HEK293 (cell line): Measurements from ENCODE around the gene PHRF1.

Experiments used
- CTCF ChIA-PET: fragments of 350-600 bp; formaldehyde crosslinking; extraction: SDS; loops from one replicate; lab custom pipeline; 2021; ENCODE audit warnings: antibody characterized with exemption; lab: Yijun Ruan, JAX
- POLR2A ChIA-PET: fragments of 300-600 bp; formaldehyde crosslinking; extraction: SDS; loops from one replicate; lab custom pipeline; 2020; ENCODE audit warnings: antibody characterized with exemption, inconsistent platforms; lab: Yijun Ruan, JAX
- H3K27ac ChIP-seq: fragments of 200-500 bp; sonication (Bioruptor generic); 2 replicates; pipeline ENCODE4 v1.5.1; 2014; ENCODE audit warnings: low read depth, low read length, control low read depth, inconsistent platforms; ENCODE audit errors: extremely low read depth
- H3K36me3 ChIP-seq, 2 experiments: fragments of 200-500 bp in 1 of 2; sonication (Bioruptor generic) in 1 of 2; 1 replicate in 1 of 2; 2 replicates in 1 of 2; pipeline ENCODE4 v1.5.1; 2014 to 2017; ENCODE audit warnings: inconsistent platforms in 2 of 2, low read length in 2 of 2; ENCODE audit not compliant: control insufficient read depth in 2 of 2, insufficient read depth in 1 of 2
- H3K4me1 ChIP-seq: fragments of 200-500 bp; sonication (Bioruptor generic); 2 replicates; pipeline ENCODE4 v1.5.1; 2014; ENCODE audit warnings: mild to moderate bottlenecking, low read length, inconsistent platforms; ENCODE audit not compliant: control insufficient read depth, insufficient read depth
- H3K4me3 ChIP-seq: 2 replicates; pipeline ENCODE4 v1.5.1; 2011; ENCODE audit warnings: low read depth, mild to moderate bottlenecking, control low read depth, low read length, moderate library complexity
- H3K9me3 ChIP-seq: fragments of 200-500 bp; sonication (Bioruptor generic); 2 replicates; pipeline ENCODE4 v1.5.1; 2014; ENCODE audit warnings: low read depth, low read length, inconsistent platforms; ENCODE audit not compliant: control insufficient read depth, insufficient read depth
- GLI4 ChIP-seq: fragments of 450-650 bp; formaldehyde crosslinking; IDR thresholded peaks from 2 replicates; pipeline ENCODE4 v1.5.1; 2016; ENCODE audit warnings: missing biosample characterization, missing genetic modification characterization
- TCF7L2 ChIP-seq: IDR thresholded peaks from 2 replicates; pipeline ENCODE4 v1.6.1; 2011; ENCODE audit warnings: low read depth, mild to moderate bottlenecking, inconsistent platforms, low read length, moderate library complexity, borderline replicate concordance
- ZFP41 ChIP-seq: fragments of 450-650 bp; formaldehyde crosslinking; IDR thresholded peaks from 2 replicates; pipeline ENCODE4 v1.5.1; 2016; ENCODE audit warnings: missing biosample characterization, missing genetic modification characterization, borderline replicate concordance
- ZNF157 ChIP-seq: fragments of 450-650 bp; formaldehyde crosslinking; IDR thresholded peaks from 2 replicates; pipeline ENCODE4 v1.5.1; 2016; ENCODE audit warnings: missing biosample characterization, missing genetic modification characterization
- ZNF23 ChIP-seq: fragments of 450-650 bp; formaldehyde crosslinking; IDR thresholded peaks from 2 replicates; pipeline ENCODE4 v1.5.1; 2016; ENCODE audit warnings: missing biosample characterization, missing genetic modification characterization, borderline replicate concordance
- ZNF366 ChIP-seq: fragments of 450-650 bp; formaldehyde crosslinking; conservative IDR thresholded peaks from 2 replicates; pipeline ENCODE4 v1.5.1; 2016; ENCODE audit warnings: missing biosample characterization, missing genetic modification characterization
- ZNF510 ChIP-seq: fragments of 450-650 bp; formaldehyde crosslinking; IDR thresholded peaks from 2 replicates; pipeline ENCODE4 v1.5.1; 2018; ENCODE audit warnings: mild to moderate bottlenecking, missing genetic modification characterization, missing biosample characterization; ENCODE audit not compliant: insufficient replicate concordance
- ZNF596 ChIP-seq: fragments of 450-650 bp; IDR thresholded peaks from 2 replicates; pipeline ENCODE4 v1.5.0; 2018; ENCODE audit warnings: missing biosample characterization, mild to moderate bottlenecking, missing genetic modification characterization, moderate library complexity
- ZXDB ChIP-seq: fragments of 450-650 bp; formaldehyde crosslinking; IDR thresholded peaks from 2 replicates; pipeline ENCODE4 v1.5.1; 2016; ENCODE audit warnings: missing biosample characterization, missing genetic modification characterization
- TF ChIP-seq, protein P1 (sequence below): fragments of 450-650 bp; formaldehyde crosslinking; IDR thresholded peaks from 2 replicates; pipeline ENCODE4 v1.5.1; 2017; ENCODE audit warnings: missing biosample characterization, missing genetic modification characterization
- TF ChIP-seq, protein P2 (sequence below): fragments of 450-650 bp; IDR thresholded peaks from 2 replicates; pipeline ENCODE4 v1.5.1; 2018; ENCODE audit warnings: missing biosample characterization, missing genetic modification characterization

The PHRF1 gene

DNA sequence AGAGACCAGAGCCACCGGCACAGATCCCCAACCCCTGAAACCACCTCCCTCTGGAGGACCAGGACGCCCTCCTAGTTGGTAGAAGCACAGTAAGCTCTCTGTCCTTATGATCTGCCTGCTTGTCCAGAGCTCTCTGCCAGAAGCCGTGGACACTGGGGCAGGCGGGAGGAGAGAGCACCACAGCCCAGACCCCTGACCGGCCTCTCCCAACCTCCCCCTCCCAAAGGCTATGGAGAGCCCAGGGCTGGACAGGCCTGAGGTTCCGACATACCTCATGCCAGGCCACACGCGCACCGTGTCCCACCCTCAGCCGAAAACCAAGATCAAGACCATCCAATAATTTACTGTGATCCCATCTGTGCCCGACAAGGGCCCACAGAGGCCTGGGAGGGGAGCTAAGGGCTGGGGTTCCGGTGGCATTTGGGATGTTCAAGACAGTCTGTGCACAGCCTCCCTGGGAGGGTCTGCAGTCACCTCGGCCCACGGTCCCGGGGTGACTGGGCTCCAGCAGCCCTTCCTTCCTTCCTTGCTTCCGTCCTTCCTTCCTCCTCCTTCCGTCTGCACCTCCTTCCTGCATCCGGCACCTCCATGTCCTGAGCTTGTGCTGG is 44.2 kb upstream of the PHRF1 start (continued):
- TF ChIP-seq, protein P1, sequence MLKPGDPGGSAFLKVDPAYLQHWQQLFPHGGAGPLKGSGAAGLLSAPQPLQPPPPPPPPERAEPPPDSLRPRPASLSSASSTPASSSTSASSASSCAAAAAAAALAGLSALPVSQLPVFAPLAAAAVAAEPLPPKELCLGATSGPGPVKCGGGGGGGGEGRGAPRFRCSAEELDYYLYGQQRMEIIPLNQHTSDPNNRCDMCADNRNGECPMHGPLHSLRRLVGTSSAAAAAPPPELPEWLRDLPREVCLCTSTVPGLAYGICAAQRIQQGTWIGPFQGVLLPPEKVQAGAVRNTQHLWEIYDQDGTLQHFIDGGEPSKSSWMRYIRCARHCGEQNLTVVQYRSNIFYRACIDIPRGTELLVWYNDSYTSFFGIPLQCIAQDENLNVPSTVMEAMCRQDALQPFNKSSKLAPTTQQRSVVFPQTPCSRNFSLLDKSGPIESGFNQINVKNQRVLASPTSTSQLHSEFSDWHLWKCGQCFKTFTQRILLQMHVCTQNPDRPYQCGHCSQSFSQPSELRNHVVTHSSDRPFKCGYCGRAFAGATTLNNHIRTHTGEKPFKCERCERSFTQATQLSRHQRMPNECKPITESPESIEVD = no peak
- TF ChIP-seq ZNF157 (tag by site-specific recombination) = no peak
- TF ChIP-seq, all 188 proteins: peak for 0

DNA sequence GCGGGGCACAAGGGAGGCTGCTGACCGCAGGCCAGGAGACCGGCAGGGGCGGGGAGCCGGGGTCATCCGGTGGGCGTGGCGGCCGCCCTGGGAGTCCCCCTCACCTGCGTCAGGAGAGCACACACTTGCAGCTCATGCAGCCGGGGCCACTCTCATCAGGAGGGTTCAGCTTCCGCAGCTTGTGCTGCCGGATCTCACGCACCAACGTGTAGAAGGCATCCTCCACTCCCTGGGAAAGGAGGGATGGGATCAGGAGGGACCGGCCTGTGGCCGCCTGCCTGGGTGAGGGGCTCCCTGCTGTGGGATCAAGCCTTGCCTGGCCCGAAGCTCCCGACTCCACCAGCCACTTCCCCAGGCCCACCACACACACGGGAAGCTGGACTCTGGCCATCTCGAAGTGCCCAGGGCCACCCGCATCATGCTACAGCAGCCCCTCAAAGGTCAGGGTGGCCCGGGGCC is 43.7 kb upstream of the PHRF1 start:
- ChIA-PET POLR2A (interaction anchor here (0.5 kb wide), 1 partner anchor 281 kb away, joined by 3 read pairs; no protein-coding TSS in a partner anchor), CTCF (interaction anchor here (1.1 to 1.5 kb wide), 2 partner anchors 12 to 13 kb away, joined by 3 to 8 read pairs; no protein-coding TSS in a partner anchor)
- Histone ChIP-seq H3K27ac (no peak overlapping the region), H3K4me3 (no peak overlapping the region), H3K9me3 (no peaks in the 10 kb centered on the region), H3K4me1 (no peaks in the 10 kb centered on the region), H3K36me3 (peaks cover 0 to 50% of the 10 kb centered on the region in 2 experiments; a peak in 1 of 3 replicates)
- TF ChIP-seq, protein P2, sequence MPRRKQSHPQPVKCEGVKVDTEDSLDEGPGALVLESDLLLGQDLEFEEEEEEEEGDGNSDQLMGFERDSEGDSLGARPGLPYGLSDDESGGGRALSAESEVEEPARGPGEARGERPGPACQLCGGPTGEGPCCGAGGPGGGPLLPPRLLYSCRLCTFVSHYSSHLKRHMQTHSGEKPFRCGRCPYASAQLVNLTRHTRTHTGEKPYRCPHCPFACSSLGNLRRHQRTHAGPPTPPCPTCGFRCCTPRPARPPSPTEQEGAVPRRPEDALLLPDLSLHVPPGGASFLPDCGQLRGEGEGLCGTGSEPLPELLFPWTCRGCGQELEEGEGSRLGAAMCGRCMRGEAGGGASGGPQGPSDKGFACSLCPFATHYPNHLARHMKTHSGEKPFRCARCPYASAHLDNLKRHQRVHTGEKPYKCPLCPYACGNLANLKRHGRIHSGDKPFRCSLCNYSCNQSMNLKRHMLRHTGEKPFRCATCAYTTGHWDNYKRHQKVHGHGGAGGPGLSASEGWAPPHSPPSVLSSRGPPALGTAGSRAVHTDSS (tag by site-specific recombination) = no peak
- TF ChIP-seq ZNF366 = 0 out of 2 replicates have a peak, but pooled peaks have one; percentile 17

DNA sequence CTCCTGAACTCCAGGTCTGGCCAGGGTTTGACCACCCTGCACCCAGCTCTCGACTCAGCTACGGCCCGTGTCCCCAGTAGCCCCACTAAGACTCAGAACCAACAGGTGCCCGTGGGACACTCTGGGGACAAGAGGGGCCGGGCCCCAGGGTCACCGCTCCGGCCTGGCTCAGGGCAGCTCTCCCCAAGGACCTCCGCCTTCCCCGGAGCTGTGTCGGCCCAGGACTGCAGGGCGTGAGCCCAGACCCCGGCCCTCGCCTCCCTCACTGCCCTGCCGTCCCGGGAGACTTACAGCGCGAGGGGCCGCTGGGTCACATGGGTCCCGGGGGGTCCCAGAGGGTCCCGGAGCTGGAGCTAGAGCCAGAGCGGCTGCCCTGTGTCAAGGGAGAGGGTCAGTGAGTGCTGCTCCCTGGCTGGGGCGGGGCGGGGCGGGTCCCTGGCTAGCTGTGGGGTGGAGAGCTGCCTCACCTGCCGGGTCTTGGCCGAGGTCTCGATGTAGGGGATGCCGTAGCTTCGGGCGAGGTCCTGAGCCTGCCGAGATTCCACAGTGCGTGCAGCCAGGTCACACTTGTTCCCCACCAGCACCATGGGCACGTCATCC is 43.2 kb upstream of the PHRF1 start:
- Histone ChIP-seq H3K27ac (no peak overlapping the region), H3K9me3 (no peaks in the 10 kb centered on the region), H3K36me3 (peaks cover 0 to 50% of the 10 kb centered on the region in 2 experiments; a peak in 1 of 3 replicates), H3K4me3 (no peak overlapping the region), H3K4me1 (no peaks in the 10 kb centered on the region)
- POLR2A ChIA-PET = interaction anchor here (0.5 kb wide), 1 partner anchor 280 kb away, joined by 3 read pairs; no protein-coding TSS in a partner anchor
- TF ChIP-seq GLI4 (tag by site-specific recombination) (no peak), ZNF23 (tag by site-specific recombination) (no peak), ZNF596 (no peak), ZNF510 (tag by site-specific recombination) (no peak), ZNF366 (no peak), ZFP41 (tag by site-specific recombination) (no peak)
- CTCF ChIA-PET = interaction anchor here (0.6 to 1.1 kb wide), 2 partner anchors 13 to 257 kb away, joined by 3 to 4 read pairs; no protein-coding TSS in a partner anchor

DNA sequence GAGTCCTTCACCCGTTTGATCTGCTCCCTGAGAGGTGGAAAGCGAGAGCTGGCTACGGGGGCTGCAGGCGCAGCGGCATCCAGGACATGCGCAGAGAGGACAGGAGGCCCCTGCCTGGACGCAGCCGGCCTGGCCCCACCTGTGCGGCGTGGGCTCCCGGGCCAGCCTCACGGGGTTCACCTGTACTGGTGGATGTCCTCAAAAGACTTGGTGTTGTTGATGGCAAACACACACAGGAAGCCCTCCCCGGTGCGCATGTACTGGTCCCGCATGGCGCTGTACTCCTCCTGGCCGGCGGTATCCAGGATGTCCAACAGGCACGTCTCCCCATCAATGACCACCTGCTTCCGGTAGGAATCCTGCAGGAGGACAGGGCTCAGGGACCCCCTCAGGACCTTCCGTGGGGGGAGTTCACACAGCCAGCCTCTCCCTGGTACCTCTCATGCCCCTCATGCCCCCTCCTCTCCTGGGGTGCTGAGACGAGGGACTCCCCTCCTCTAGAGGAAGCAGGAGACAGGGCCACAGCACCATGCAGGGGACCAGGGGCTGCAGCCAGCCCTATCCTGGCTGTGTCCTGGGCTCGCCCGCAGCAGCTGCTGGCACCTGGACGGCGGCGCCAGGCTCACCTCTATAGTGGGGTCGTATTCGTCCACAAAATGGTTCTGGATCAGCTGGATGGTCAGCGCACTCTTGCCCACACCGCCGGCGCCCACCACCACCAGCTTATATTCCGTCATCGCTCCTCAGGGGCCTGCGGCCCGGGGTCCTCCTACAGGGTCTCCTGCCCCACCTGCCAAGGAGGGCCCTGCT is 42.5 kb upstream of the PHRF1 start:
- CTCF ChIA-PET = interaction anchor here (0.6 to 1.4 kb wide), 3 partner anchors 15 to 257 kb away, joined by 3 to 4 read pairs (median 4); no protein-coding TSS in a partner anchor
- Histone ChIP-seq H3K9me3 (no peaks in the 10 kb centered on the region), H3K36me3 (peaks cover 0 to 49% of the 10 kb centered on the region in 2 experiments; a peak in 1 of 3 replicates), H3K27ac (peak overlapping the region; percentile 83; the same call in 1 of the 2 replicates)
- POLR2A ChIA-PET = interaction anchor here (1.0 to 2.7 kb wide), 3 partner anchors 12 to 27 kb away, joined by 3 to 11 read pairs (median 4); partner anchors contain the start of gene RNH1
- no peak for TF ChIP-seq TCF7L2
- peak; percentile 87 for TF ChIP-seq ZXDB (tag by site-specific recombination)
- TF ChIP-seq, all 188 proteins: peak for 1
- H3K4me3 ChIP-seq = peak overlapping the region; percentile 72
- no peaks in the 10 kb centered on the region for H3K4me1 ChIP-seq
